IMR-90 (cell line): ENCODE data around the gene NT5DC1. TPM values are rescaled to one million over a fixed set of nuclear protein-coding genes. Genes with fewer than 3 reads are reported as not detected.

ENCODE experiments used
- ATAC-seq: fragments of 200-7000 bp; cut with Tn5 transposase; 2 replicates; pipeline ENCODE4 v1.9.1; 2020; ENCODE audit warnings: low read depth, mild to moderate bottlenecking, moderate library complexity
- BruUV-seq: library from RNA; stranded (reverse); fragments of 400-500 nt; replicated peaks from 2 replicates; lab custom pipeline; 2021; lab: Mats Ljungman, UMichigan
- CTCF ChIA-PET: fragments of 300-600 bp; formaldehyde crosslinking; extraction: SDS; loops from one replicate; lab custom pipeline; 2021; ENCODE audit warnings: antibody characterized with exemption; lab: Yijun Ruan, JAX
- POLR2A ChIA-PET: fragments of 300-600 bp; sonication (Branson Sonifier 250); formaldehyde crosslinking; loops from one replicate; lab custom pipeline; 2022; ENCODE audit warnings: antibody characterized with exemption; ENCODE audit not compliant: unreplicated experiment; lab: Charles Lee
- DNase-seq: peaks from one replicate; pipeline ENCODE4 v3.0.0; 2013
- H2AFZ ChIP-seq: replicated peaks from 2 replicates; pipeline ENCODE3; 2013; ENCODE audit warnings: low read length, mild to moderate bottlenecking; ENCODE audit not compliant: poor library complexity
- H2AK5ac ChIP-seq: 2 replicates; pipeline ENCODE4 v1.6.1; 2013; ENCODE audit warnings: low read depth, low read length, inconsistent platforms
- H2AK9ac ChIP-seq: replicated peaks from 2 replicates; pipeline ENCODE3; 2013; ENCODE audit warnings: mild to moderate bottlenecking, low read depth, low read length, moderate library complexity; ENCODE audit not compliant: poor library complexity
- H2BK120ac ChIP-seq: 2 replicates; pipeline ENCODE4 v1.6.1; 2013; ENCODE audit warnings: low read depth, low read length, inconsistent platforms
- H2BK15ac ChIP-seq: 3 replicates; pipeline ENCODE4 v1.6.1; 2013; ENCODE audit warnings: low read depth, low read length, inconsistent platforms
- H2BK20ac ChIP-seq: 2 replicates; pipeline ENCODE4 v1.6.1; 2013; ENCODE audit warnings: low read depth, mild to moderate bottlenecking, inconsistent platforms, low read length, moderate library complexity
- H2BK5ac ChIP-seq: 2 replicates; pipeline ENCODE4 v1.6.1; 2013; ENCODE audit warnings: mild to moderate bottlenecking, low read depth, low read length, inconsistent platforms; ENCODE audit not compliant: poor library complexity, severe bottlenecking
- H3K14ac ChIP-seq: replicated peaks from 2 replicates; pipeline ENCODE4 v1.6.1; 2013; ENCODE audit warnings: low read depth, low read length, inconsistent platforms
- H3K18ac ChIP-seq: 2 replicates; pipeline ENCODE4 v1.6.1; 2013; ENCODE audit warnings: low read depth, low read length, control low read depth
- H3K23ac ChIP-seq: 2 replicates; pipeline ENCODE4 v1.6.1; 2013; ENCODE audit warnings: low read depth, low read length, inconsistent platforms
- H3K27ac ChIP-seq: 2 replicates; pipeline ENCODE4 v1.5.1; 2013; ENCODE audit warnings: mild to moderate bottlenecking, control low read depth, low read length; ENCODE audit not compliant: insufficient read depth
- H3K27me3 ChIP-seq: 2 replicates; pipeline ENCODE4 v1.6.1; 2013; ENCODE audit warnings: low read length; ENCODE audit not compliant: control insufficient read depth, insufficient read depth
- H3K36me3 ChIP-seq: 2 replicates; pipeline ENCODE4 v1.6.1; 2013; ENCODE audit warnings: low read length, mixed read lengths; ENCODE audit not compliant: control insufficient read depth, insufficient read depth
- H3K4ac ChIP-seq: 2 replicates; pipeline ENCODE4 v1.6.1; 2013; ENCODE audit warnings: low read depth, low read length, inconsistent platforms
- H3K4me1 ChIP-seq: 2 replicates; pipeline ENCODE4 v1.6.1; 2013; ENCODE audit warnings: low read length, mixed read lengths; ENCODE audit not compliant: control insufficient read depth, insufficient read depth
- H3K4me2 ChIP-seq: 2 replicates; pipeline ENCODE4 v1.6.1; 2013; ENCODE audit warnings: low read depth, mild to moderate bottlenecking, control low read depth, low read length, moderate library complexity
- H3K4me3 ChIP-seq: 2 replicates; pipeline ENCODE4 v1.5.1; 2013; ENCODE audit warnings: low read depth, mild to moderate bottlenecking, control low read depth, low read length, moderate library complexity; ENCODE audit not compliant: insufficient read depth
- H3K56ac ChIP-seq: 2 replicates; pipeline ENCODE4 v1.6.1; 2013; ENCODE audit warnings: low read length, inconsistent platforms; ENCODE audit not compliant: insufficient read depth; ENCODE audit errors: extremely low read depth
- H3K79me1 ChIP-seq, 2 experiments: 2 replicates each; pipeline ENCODE4 v1.6.1; 2013; ENCODE audit warnings: low read length in 2 of 2, inconsistent platforms in 1 of 2, low read depth in 1 of 2
- H3K9ac ChIP-seq: 2 replicates; pipeline ENCODE4 v1.6.1; 2013; ENCODE audit warnings: low read depth, low read length, control low read depth
- H3K9me1 ChIP-seq: 2 replicates; pipeline ENCODE4 v1.6.1; 2013; ENCODE audit warnings: low read length, inconsistent platforms; ENCODE audit not compliant: insufficient read depth
- H3K9me3 ChIP-seq: 2 replicates; pipeline ENCODE4 v1.6.1; 2013; ENCODE audit warnings: low read length; ENCODE audit not compliant: control insufficient read depth, insufficient read depth
- H4K20me1 ChIP-seq: 2 replicates; pipeline ENCODE4 v1.6.1; 2013; ENCODE audit warnings: low read length, inconsistent platforms; ENCODE audit not compliant: insufficient read depth
- H4K5ac ChIP-seq: 2 replicates; pipeline ENCODE4 v1.6.1; 2013; ENCODE audit warnings: mild to moderate bottlenecking, low read depth, low read length, control low read depth
- H4K8ac ChIP-seq, 2 experiments: 2 replicates each; pipeline ENCODE4 v1.6.1; 2013; ENCODE audit warnings: low read depth in 2 of 2, low read length in 2 of 2, control low read depth in 1 of 2, inconsistent platforms in 1 of 2
- H4K91ac ChIP-seq: 2 replicates; pipeline ENCODE4 v1.6.1; 2013; ENCODE audit warnings: low read depth, low read length, inconsistent platforms; ENCODE audit not compliant: insufficient read depth
- CEBPB ChIP-seq: IDR thresholded peaks from 2 replicates; pipeline ENCODE4 v1.6.1; 2012; ENCODE audit warnings: low read depth, low read length, improper control_type of control experiment
- RFX5 ChIP-seq: IDR thresholded peaks from 2 replicates; pipeline ENCODE4 v1.8.0; 2012; ENCODE audit warnings: low read depth, mild to moderate bottlenecking, low read length, moderate library complexity
- dilution Hi-C: fragments of 300-500 bp; cut with HindIII; formaldehyde crosslinking; loops from one replicate; pipeline ENCODE4 v1.14.3; 2018; ENCODE audit warnings: low sequenced_read_pairs; ENCODE audit not compliant: unreplicated experiment
- in situ Hi-C: fragments of 300-500 bp; cut with MboI; formaldehyde crosslinking; loops from 3 replicates; pipeline ENCODE4 v1.14.3; 2019; ENCODE audit warnings: low sequenced_read_pairs, inconsistent platforms, mixed read lengths
- intact Hi-C: fragments of 100-400 bp; cut with micrococcal nuclease; formaldehyde crosslinking; loops from 2 replicates; pipeline ENCODE4 v1.10.0; 2022
- polyA plus RNA-seq, 3 experiments: library from polyadenylated mRNA; depleted of rRNA; stranded (reverse); fragments of >200 nt; gene quantifications; 2 replicates each; pipeline ENCODE4 v1.2.3, GENCODE V29; 2012; ENCODE audit warnings: low replicate concordance in 1 of 3
- total RNA-seq: library from RNA; depleted of rRNA; stranded (reverse); fragments of >200 nt; gene quantifications from 2 replicates; pipeline ENCODE4 v1.2.3, GENCODE V29; 2012
- TF ChIP-seq, protein P1 (sequence below): fragments of 150-350 bp; IDR thresholded peaks from 2 replicates; pipeline ENCODE4 v1.6.1; 2017; ENCODE audit warnings: mild to moderate bottlenecking, antibody characterized with exemption, low read length, low read depth

Gene NT5DC1
- total and polyA plus RNA-seq, 2 of the 4 experiments (the other 2 are of a cell fraction), result 11.7 to 16.8 TPM

DNA sequence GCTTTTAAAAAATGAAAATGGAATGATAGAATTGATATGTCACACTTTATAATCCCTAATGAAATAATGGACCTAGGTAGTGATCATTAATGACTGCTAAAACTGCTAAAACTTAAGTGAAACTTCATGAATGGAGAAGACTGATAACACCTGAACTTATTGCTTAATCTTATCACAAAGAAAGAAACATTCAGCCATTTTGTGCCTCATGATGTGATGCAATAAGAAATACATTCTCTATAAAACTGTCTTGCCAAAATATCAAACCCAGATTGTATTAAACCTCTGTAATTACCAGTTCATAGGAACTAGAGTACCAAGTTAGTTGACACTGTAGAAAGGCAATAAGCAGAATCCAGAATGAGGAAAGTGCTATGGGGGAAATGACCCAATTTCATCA, 79.7 kb downstream of the NT5DC1 start:
- in situ Hi-C loops, result no loop called here
- intact Hi-C loops, result no loop called here

More for the DNA sequence above, 79.7 kb downstream of the NT5DC1 start:
- Histone ChIP-seq H4K8ac (no peak overlapping the region), H2AFZ (no peak overlapping the region), H3K9me3 (no peaks in the 10 kb centered on the region; the same call in 1 of the 2 replicates), H3K9me1 (0 out of 2 replicates have a peak, but pooled peaks cover 4% of the 10 kb centered on the region), H3K79me1 (no peaks in the 10 kb centered on the region), H3K56ac (no peak overlapping the region), H3K23ac (no peak overlapping the region), H3K4me1 (no peaks in the 10 kb centered on the region), H3K36me3 (no peaks in the 10 kb centered on the region), H4K91ac (no peak overlapping the region), H3K18ac (no peak overlapping the region), H3K27ac (no peak overlapping the region), H2BK5ac (no peak overlapping the region), H2AK5ac (no peak overlapping the region), H3K4ac (no peak overlapping the region), H3K4me2 (no peak overlapping the region), H3K4me3 (no peak overlapping the region), H4K20me1 (no peaks in the 10 kb centered on the region), H3K14ac (no peak overlapping the region), H3K27me3 (no peaks in the 10 kb centered on the region), H4K5ac (no peak overlapping the region), H2BK20ac (no peak overlapping the region), H2BK15ac (no peak overlapping the region), H2BK120ac (no peak overlapping the region), H2AK9ac (no peak overlapping the region), H3K9ac (no peak overlapping the region)
- ChIA-PET CTCF (no interaction called here), POLR2A (no interaction called here)
- TF ChIP-seq CEBPB, result peak; percentile 51; the same call in 1 of the 2 replicates
- TF ChIP-seq, protein P1, sequence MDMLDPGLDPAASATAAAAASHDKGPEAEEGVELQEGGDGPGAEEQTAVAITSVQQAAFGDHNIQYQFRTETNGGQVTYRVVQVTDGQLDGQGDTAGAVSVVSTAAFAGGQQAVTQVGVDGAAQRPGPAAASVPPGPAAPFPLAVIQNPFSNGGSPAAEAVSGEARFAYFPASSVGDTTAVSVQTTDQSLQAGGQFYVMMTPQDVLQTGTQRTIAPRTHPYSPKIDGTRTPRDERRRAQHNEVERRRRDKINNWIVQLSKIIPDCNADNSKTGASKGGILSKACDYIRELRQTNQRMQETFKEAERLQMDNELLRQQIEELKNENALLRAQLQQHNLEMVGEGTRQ, result no peak
- TF ChIP-seq RFX5, result no peak
- ATAC-seq (no peak), DNase-seq (no peak)
- no TSS peak for BruUV-seq
- dilution Hi-C loops, result no loop called here
